CD4-positive, alpha-beta T cell (primary cell): ENCODE data around the gene TMEM164. TPM values are rescaled to one million over a fixed set of nuclear protein-coding genes. Genes with fewer than 3 reads are reported as not detected.

ENCODE experiments used
- ATAC-seq: fragments of 200-7000 bp; cut with Tn5 transposase; one replicate; pipeline ENCODE4 v1.10.0; 2022; ENCODE audit warnings: mild to moderate bottlenecking; ENCODE audit not compliant: poor library complexity
- CTCF ChIA-PET: fragments of 350-600 bp; sonication (Branson Sonifier 250); formaldehyde crosslinking; loops from one replicate; lab custom pipeline; 2021; ENCODE audit warnings: antibody characterized with exemption, inconsistent platforms; lab: Charles Lee
- POLR2A ChIA-PET: fragments of 350-600 bp; sonication (Branson Sonifier 250); formaldehyde crosslinking; loops from one replicate; lab custom pipeline; 2021; ENCODE audit warnings: antibody characterized with exemption, inconsistent platforms; lab: Charles Lee
- DNase-seq, 14 experiments: peaks; one replicate each; pipeline ENCODE4 v3.0.0-alpha.2; 2013 to 2020; ENCODE audit warnings: mixed read lengths in 2 of 14
- H3K27ac ChIP-seq, 2 donors: one replicate each; pipeline versions ENCODE4 v1.5.1 to v1.7.0; 2013; ENCODE audit warnings: low read length in 2 of 2, low read depth in 1 of 2, mild to moderate bottlenecking in 1 of 2
- H3K27me3 ChIP-seq, 2 experiments: 1 replicate in 1 of 2; 2 replicates in 1 of 2; pipeline versions ENCODE4 v1.6.1 to v1.7.0; 2013; ENCODE audit warnings: low read length in 2 of 2, control low read depth in 1 of 2, mild to moderate bottlenecking in 1 of 2, moderate library complexity in 1 of 2; ENCODE audit not compliant: insufficient read depth in 2 of 2, control insufficient read depth in 1 of 2
- H3K36me3 ChIP-seq: one replicate; pipeline ENCODE4 v1.6.1; 2013; ENCODE audit warnings: low read length, control low read depth; ENCODE audit not compliant: insufficient read depth
- H3K4me1 ChIP-seq: one replicate; pipeline ENCODE4 v1.6.1; 2013; ENCODE audit warnings: low read length, control low read depth; ENCODE audit not compliant: insufficient read depth
- H3K4me3 ChIP-seq: one replicate; pipeline ENCODE4 v1.5.1; 2013; ENCODE audit warnings: mild to moderate bottlenecking, low read length, moderate library complexity
- H3K9me3 ChIP-seq, 2 experiments: 1 replicate in 1 of 2; 2 replicates in 1 of 2; pipeline versions ENCODE4 v1.6.1 to v1.7.0; 2013; ENCODE audit warnings: low read length in 2 of 2, mild to moderate bottlenecking in 2 of 2, control low read depth in 1 of 2, moderate library complexity in 1 of 2; ENCODE audit not compliant: control insufficient read depth in 1 of 2, insufficient read depth in 1 of 2
- H3K27ac Mint-ChIP-seq: one replicate; pipeline ENCODE4 v1.8.0; 2020; ENCODE audit warnings: mixed read lengths
- H3K27me3 Mint-ChIP-seq: one replicate; pipeline ENCODE4 v1.8.0; 2021; ENCODE audit warnings: mixed read lengths
- H3K36me3 Mint-ChIP-seq: one replicate; pipeline ENCODE4 v1.8.0; 2021; ENCODE audit warnings: low read depth, mixed read lengths
- H3K4me1 Mint-ChIP-seq: one replicate; pipeline ENCODE4 v1.8.0; 2021; ENCODE audit warnings: low read depth, mixed read lengths
- H3K4me3 Mint-ChIP-seq: one replicate; pipeline ENCODE4 v1.8.0; 2020; ENCODE audit warnings: mild to moderate bottlenecking, mixed read lengths
- H3K9me3 Mint-ChIP-seq: one replicate; pipeline ENCODE4 v1.8.0; 2020; ENCODE audit warnings: mixed read lengths
- intact Hi-C, 2 experiments: fragments of 100-400 bp; cut with DNase I in 1 of 2; cut with micrococcal nuclease in 1 of 2; formaldehyde crosslinking; loops; one replicate each; pipeline versions ENCODE4 v1.15.1 to v1.9.0; 2023 to 2025; cut with DNase I, micrococcal nuclease
- total RNA-seq, 174 experiments: library from RNA in 2 of 174; stranded (reverse) in 2 of 174; gene quantifications; one replicate each; pipeline ENCODE4 v1.2.3 and lab custom pipeline; 2021 to 2026
- TF ChIP-seq, protein P1 (sequence below): fragments of 200-600 bp; IDR thresholded peaks from one replicate; pipeline ENCODE4 v1.8.0; 2022; ENCODE audit warnings: antibody characterized with exemption, mild to moderate bottlenecking

Gene TMEM164
- total RNA-seq, 2 experiments from 2014 or later = 11.1 to 13.4 TPM

DNA sequence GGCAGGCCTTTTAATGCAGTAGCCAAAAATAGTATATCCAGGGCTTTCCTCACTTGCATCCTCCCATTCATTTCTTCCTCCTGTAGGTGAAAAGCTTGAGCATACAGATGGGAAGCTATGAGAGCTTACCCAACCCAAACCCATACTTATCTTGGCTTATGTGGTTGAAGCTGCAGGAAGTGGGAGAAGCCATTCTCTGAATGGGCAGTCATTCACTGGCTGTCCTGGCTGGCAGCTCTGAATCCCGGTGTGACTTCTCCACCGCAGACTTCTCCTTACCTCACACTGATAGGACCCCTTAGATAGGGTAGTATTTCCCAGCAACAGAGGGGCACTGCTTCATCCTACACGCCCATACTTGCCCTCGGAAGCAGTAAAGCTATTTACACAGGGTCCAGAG is 189.6 kb downstream of the TMEM164 start:
- no peaks in the 10 kb centered on the region for H3K27me3 ChIP-seq
- DNase-seq (no peak), ATAC-seq (no peak)
- Mint-ChIP-seq H3K4me3 (no peak overlapping the region), H3K9me3 (no peaks in the 10 kb centered on the region), H3K27ac (no peak overlapping the region), H3K4me1 (peaks cover 20% of the 10 kb centered on the region), H3K36me3 (peaks cover 10% of the 10 kb centered on the region), H3K27me3 (no peaks in the 10 kb centered on the region)
- intact Hi-C loops = no loop called here
- POLR2A ChIA-PET = interaction anchor here (1.0 kb wide), 2 partner anchors 16 to 46 kb away, joined by 3 read pairs; no protein-coding TSS in a partner anchor
- H3K4me3 ChIP-seq = no peak overlapping the region
- H3K9me3 ChIP-seq = no peaks in the 10 kb centered on the region
- H3K4me1 ChIP-seq = peaks cover 9% of the 10 kb centered on the region
- CTCF ChIA-PET = no interaction called here
- TF ChIP-seq, protein P1, sequence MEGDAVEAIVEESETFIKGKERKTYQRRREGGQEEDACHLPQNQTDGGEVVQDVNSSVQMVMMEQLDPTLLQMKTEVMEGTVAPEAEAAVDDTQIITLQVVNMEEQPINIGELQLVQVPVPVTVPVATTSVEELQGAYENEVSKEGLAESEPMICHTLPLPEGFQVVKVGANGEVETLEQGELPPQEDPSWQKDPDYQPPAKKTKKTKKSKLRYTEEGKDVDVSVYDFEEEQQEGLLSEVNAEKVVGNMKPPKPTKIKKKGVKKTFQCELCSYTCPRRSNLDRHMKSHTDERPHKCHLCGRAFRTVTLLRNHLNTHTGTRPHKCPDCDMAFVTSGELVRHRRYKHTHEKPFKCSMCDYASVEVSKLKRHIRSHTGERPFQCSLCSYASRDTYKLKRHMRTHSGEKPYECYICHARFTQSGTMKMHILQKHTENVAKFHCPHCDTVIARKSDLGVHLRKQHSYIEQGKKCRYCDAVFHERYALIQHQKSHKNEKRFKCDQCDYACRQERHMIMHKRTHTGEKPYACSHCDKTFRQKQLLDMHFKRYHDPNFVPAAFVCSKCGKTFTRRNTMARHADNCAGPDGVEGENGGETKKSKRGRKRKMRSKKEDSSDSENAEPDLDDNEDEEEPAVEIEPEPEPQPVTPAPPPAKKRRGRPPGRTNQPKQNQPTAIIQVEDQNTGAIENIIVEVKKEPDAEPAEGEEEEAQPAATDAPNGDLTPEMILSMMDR = no peak
- peaks cover 6% of the 10 kb centered on the region for H3K36me3 ChIP-seq
- H3K27ac ChIP-seq = no peak overlapping the region

DNA sequence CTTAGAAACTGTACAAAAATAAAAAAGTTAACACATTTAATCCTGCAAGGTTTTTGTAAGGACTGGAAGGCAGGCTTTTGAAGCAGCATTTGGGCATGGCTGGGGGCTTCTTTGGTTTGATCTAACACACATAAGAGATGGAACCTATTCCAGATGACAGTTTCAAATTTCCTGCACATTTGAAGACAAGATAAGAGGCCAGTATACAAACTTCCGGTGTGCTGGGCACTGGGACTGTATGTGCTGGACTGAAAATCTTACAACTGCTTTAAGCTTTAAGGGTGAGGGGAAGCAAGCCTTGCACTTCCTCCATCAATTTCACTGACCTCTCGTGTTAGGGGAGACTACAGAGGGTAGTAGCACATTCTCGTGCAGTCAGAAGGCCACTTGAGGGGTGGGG is 192.1 kb downstream of the TMEM164 start:
- intact Hi-C loops = loop anchor here in 1 of 2 experiments (5.0 kb wide), 1 partner anchor 42 kb away; no protein-coding TSS in a partner anchor
- no peak overlapping the region for H3K4me3 Mint-ChIP-seq
- DNase-seq (no peak), ATAC-seq (no peak)
- no peaks in the 10 kb centered on the region for H3K27me3 ChIP-seq
- no peak overlapping the region for H3K4me3 ChIP-seq
- POLR2A ChIA-PET = no interaction called here
- H3K4me1 Mint-ChIP-seq = no peaks in the 10 kb centered on the region
- no peaks in the 10 kb centered on the region for H3K9me3 Mint-ChIP-seq
- H3K27me3 Mint-ChIP-seq = no peaks in the 10 kb centered on the region
- no peak overlapping the region for H3K27ac ChIP-seq
- H3K36me3 Mint-ChIP-seq = peaks cover 10% of the 10 kb centered on the region
- H3K27ac Mint-ChIP-seq = no peak overlapping the region
- TF ChIP-seq, protein P1 = no peak
- no peaks in the 10 kb centered on the region for H3K4me1 ChIP-seq
- CTCF ChIA-PET = no interaction called here
- peaks cover 13% of the 10 kb centered on the region for H3K36me3 ChIP-seq
- no peaks in the 10 kb centered on the region for H3K9me3 ChIP-seq

DNA sequence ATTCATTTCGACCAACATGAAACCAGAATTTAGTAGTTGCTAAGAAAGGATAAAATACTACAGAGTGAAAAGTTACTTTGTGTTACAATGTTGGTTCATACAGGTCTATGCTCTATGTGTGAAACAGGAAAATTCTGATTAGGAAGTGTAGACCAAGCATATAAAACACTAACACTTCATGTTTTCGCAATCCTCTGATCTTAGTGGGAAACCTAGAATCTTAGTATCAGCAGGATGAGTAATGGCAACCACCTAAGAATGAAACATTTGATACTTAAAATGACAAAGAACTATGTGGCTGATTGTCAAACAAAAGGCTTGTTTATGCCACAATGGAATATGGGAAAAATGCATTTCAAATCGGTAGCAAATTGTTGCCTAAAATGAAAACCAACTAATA is 198.9 kb downstream of the TMEM164 start:
- H3K27ac Mint-ChIP-seq = no peak overlapping the region
- Histone ChIP-seq H3K4me3 (no peak overlapping the region), H3K4me1 (no peaks in the 10 kb centered on the region), H3K27me3 (no peaks in the 10 kb centered on the region), H3K27ac (no peak overlapping the region), H3K9me3 (no peaks in the 10 kb centered on the region), H3K36me3 (peaks cover 22% of the 10 kb centered on the region)
- H3K4me1 Mint-ChIP-seq = peaks cover 15% of the 10 kb centered on the region
- DNase-seq (no peak), ATAC-seq (no peak)
- H3K9me3 Mint-ChIP-seq = no peaks in the 10 kb centered on the region
- ChIA-PET CTCF (no interaction called here), POLR2A (no interaction called here)
- intact Hi-C loops = no loop called here
- TF ChIP-seq, protein P1 = no peak
- no peak overlapping the region for H3K4me3 Mint-ChIP-seq
- H3K36me3 Mint-ChIP-seq = peaks cover 9% of the 10 kb centered on the region
- H3K27me3 Mint-ChIP-seq = no peaks in the 10 kb centered on the region
